Dermis microvascular lymphatic vessel endothelial cell (primary cell): ENCODE results near the gene RCOR1. TPM values are rescaled to one million over a fixed set of nuclear protein-coding genes. Genes with fewer than 3 reads are reported as not detected.
"Not testable (repeated sequence)": the region's sequence is repeated elsewhere in the genome, so short reads cannot be mapped to it uniquely, and the experiment has no call there.

Experiments
- DNase-seq, 2 donors: peaks; one replicate each; pipeline versions ENCODE4 v3.0.0 to v3.0.0-alpha.2; 2010; ENCODE audit warnings: low read depth in 2 of 2
- total RNA-seq: library from RNA; depleted of rRNA; stranded (reverse); fragments of >200 nt; gene quantifications from 2 replicates; pipeline ENCODE4 v1.2.1, GENCODE V29; 2014

Gene RCOR1
- total RNA-seq, 1 donor from 2014 or later, result 11.4 TPM

- DNase-seq, result no peak
These were observed 157.2 kb downstream of the RCOR1 start for GRCh38 chr14:102749393-102750305.

GRCh38 chr14:102750376-102750775 is 157.9 kb downstream of the RCOR1 start:
- no peak for DNase-seq

- DNase-seq, result no peak
These were observed 158.6 kb downstream of the RCOR1 start for GRCh38 chr14:102751088-102751487.

- DNase-seq, result no peak
These were observed 159.9 kb downstream of the RCOR1 start for GRCh38 chr14:102752239-102752847.

- no peak for DNase-seq
These were observed 162.2 kb downstream of the RCOR1 start for GRCh38 chr14:102754370-102755262.

- no peak for DNase-seq
These were observed 165.2 kb downstream of the RCOR1 start for GRCh38 chr14:102757646-102758045.

- DNase-seq, result no peak
These were observed 165.6 kb downstream of the RCOR1 start for GRCh38 chr14:102758087-102758486.

- DNase-seq, result peak in 1 of 2 donors; percentile 54
These were observed 167.2 kb downstream of the RCOR1 start for GRCh38 chr14:102759456-102760187.

- no peak for DNase-seq
These were observed 168.2 kb downstream of the RCOR1 start for GRCh38 chr14:102760496-102761193.

GRCh38 chr14:102761206-102761605 is 168.8 kb downstream of the RCOR1 start:
- DNase-seq, result no peak

GRCh38 chr14:102764220-102764671 is 171.8 kb downstream of the RCOR1 start:
- DNase-seq, result no peak

GRCh38 chr14:102765770-102766169 is 173.3 kb downstream of the RCOR1 start:
- DNase-seq, result not testable (repeated sequence)

GRCh38 chr14:102768223-102769048 is 176.0 kb downstream of the RCOR1 start:
- DNase-seq, result no peak

GRCh38 chr14:102769049-102769327 is 176.5 kb downstream of the RCOR1 start:
- no peak for DNase-seq

GRCh38 chr14:102770147-102771123 is 178.0 kb downstream of the RCOR1 start:
- no peak for DNase-seq

- no peak for DNase-seq
These were observed 178.7 kb downstream of the RCOR1 start for GRCh38 chr14:102771144-102771543.

- DNase-seq, result peak in 1 of 2 donors; percentile 54
These were observed 180.5 kb downstream of the RCOR1 start for GRCh38 chr14:102772781-102773570.
